HG03196 (cell line): Measurements from ENCODE around the gene GUCY1B1.
"Not testable (repeated sequence)": the region's sequence is repeated elsewhere in the genome, so short reads cannot be mapped to it uniquely, and the experiment has no call there.

Experiments
- ATAC-seq: cut with Tn5 transposase; IDR thresholded peaks from one replicate; pipeline ENCODE4 v1.9.1; 2021; ENCODE audit not compliant: unreplicated experiment

Gene GUCY1B1

DNA sequence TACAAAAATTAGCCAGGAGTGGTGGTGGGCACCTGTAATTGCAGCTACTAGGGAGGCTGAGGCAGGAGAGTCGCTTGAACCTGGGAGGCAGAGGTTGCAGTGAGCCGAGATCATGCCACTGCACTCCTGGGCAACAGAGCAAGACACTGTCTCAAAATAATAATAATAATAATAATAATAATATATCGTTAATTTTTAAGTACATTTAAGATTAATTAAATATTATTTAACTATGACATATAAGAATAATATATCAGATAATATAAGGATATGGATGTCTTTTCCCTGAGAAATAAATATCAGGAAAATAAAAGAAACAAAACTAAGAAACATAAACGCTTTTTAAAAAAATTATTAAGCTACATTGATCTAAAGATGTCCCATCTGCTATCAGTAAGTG, 38.8 kb downstream of the GUCY1B1 start:
- ATAC-seq = not testable (repeated sequence)

DNA sequence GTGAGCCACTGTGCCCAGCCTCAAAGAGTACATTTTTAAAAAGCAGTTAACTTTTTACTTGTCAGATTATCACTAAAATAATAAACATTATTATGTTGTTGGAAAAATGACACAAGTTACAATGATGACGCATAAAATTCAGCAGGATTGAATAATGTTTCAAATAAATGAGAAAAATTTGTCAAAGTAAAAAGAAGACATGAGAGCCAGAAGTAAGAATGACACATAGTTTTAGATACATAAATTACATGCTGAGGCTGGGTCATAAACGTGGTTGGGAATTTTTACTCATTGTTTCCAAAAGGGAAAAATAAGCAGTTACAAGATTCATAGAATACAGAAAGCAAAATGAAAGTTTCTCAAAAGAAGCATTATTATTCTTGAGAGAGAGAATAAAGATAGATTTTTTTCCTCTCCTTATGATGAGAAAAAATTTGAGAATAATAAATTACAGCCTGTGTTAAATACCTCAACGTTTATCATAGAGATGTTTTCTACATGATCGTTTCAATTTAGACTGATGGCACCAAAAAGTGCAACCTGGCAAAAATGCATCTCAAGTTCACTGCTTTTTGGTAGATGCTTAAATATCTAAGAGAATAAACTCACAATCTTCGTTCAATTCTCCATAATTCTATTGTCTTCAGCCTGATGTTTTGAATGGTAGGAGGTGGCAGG, 40.4 kb downstream of the GUCY1B1 start:
- ATAC-seq = no peak

DNA sequence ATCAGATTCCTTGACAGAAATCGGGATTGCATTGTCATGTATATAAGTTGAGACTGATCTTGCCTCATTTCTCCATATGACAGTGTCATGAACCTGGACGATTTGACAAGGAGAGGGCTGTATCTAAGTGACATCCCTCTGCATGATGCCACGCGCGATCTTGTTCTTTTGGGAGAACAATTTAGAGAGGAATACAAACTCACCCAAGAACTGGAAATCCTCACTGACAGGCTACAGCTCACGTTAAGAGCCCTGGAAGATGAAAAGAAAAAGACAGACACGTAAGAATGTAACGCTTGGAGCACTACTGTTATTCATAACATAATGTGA, 40.9 kb downstream of the GUCY1B1 start:
- no peak for ATAC-seq

DNA sequence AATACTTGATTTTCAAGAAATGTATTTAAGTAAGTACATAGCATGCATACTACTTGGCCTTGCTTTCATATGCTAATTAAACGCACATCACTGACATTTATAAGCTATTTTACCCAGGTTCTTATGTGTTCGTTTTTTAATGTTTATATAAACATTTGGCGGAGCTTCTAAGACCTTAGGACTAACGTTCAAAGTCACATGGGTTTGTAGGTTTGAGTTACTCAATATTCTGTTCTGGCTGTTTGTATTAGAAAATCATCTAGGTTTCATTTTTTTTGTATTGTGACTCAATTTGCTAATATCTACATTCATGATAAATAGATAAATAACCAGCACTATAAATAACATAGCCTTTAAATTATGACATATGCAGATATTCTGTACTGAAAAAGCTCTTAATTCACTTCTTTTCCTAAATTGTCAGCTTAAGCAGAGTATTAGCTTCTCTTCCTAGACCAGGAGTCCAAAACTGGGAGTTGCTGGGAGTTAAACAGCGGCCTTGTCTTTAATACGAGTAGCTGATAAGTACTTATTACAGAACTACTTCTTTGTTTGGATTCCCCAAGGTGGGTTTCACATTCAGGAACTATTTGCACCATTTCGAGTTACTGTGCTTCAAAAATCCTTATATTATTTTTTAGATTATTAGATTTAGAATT, 42.0 kb downstream of the GUCY1B1 start:
- no peak for ATAC-seq

DNA sequence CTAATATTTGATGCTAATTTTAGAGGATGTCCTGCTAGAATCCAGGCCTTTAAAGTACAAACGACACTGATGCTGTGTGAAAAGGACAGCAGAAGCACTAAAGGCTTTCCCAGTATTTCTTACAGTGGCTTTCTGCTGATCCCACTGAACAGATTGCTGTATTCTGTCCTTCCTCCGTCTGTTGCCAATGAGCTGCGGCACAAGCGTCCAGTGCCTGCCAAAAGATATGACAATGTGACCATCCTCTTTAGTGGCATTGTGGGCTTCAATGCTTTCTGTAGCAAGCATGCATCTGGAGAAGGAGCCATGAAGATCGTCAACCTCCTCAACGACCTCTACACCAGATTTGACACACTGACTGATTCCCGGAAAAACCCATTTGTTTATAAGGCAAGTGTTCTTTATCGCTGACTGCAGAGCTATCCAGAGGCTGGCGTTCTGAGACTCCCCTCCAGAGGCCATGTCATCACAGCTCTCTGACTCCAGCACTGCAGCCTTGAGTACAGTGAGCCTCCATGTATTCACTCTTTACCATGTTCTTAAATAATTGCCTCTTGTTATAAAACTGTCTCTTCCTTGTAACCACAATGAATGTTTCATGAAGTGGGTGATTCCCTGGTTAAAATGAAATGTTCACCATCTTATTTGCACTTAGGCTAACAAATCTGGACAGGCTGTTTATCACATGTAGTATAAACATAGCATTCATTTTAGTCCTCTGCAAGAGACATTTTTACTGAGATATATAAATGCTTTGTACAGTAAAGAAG, 43.6 kb downstream of the GUCY1B1 start:
- ATAC-seq = no peak

DNA sequence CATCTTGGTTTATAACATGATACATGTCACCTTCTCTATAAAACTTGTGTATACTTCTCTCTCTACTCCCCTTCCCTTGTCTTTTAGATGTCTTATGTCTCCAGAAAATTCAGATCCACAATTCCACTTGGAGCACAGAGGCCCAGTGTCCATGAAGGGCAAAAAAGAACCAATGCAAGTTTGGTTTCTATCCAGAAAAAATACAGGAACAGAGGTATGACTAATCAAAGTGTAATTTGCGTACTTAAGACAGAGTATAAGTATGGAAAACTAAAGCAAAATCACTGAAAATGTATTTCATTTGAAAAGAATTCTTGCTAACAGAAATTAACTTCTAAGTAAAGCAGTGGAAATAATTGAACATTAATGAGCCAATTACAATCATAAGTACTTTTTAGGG, 46.2 kb downstream of the GUCY1B1 start:
- no peak for ATAC-seq

DNA sequence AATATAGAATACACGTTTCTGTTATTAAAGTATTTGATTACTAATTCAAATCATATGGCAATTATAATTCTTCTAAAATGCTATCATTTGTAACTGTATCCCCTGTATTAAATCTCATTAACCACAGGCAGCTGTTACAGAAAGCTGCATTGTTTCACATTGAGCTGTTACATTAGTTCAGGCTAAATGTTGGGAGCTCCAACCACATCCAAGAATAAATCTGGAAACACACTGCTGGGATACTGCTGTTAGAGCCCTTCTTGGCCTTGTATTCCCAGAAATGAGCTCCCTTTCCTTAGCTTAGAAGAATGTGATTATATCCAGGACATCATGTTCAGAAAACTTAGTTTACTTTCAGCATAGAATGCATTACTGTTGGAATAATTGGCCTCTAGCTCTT, 48.2 kb downstream of the GUCY1B1 start:
- ATAC-seq = no peak

DNA sequence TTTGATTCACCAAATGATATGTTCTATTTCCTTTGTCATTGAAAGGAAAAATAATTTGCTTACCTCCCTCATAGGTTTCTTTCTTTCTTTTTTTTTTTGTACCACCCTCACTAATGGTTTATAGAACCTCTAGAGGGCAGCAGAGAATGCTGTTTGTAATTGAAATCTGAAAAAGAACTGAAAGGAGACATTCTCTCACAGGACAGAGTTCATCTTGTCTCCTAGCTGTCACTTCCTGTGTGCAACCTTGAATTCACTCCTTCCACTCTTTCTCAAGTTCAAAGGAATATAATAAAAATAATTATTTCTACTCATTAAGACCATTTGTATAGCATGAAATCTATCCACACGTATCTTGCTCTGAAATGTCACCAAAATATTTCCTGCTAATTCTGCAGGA, 51.0 kb downstream of the GUCY1B1 start:
- peak; percentile 97 for ATAC-seq

DNA sequence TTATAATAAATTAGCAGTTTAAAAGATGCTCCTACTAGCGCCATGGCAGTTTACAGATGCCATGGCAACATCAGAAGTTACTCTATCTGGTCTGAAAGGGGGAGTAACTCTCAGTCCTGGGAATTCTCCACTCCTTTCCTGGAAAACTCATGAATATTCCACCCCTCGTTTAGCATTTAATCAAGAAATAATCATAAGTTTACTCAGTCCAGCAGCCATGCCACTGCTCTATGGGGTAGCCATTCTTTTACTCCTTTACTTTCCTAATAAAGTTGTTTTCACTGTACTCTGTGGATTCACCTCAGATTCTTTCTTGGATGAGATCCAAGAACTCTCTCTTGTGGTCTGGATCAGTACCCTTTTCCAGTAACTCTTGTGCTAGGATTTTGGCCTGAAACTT, 52.3 kb downstream of the GUCY1B1 start:
- no peak for ATAC-seq

DNA sequence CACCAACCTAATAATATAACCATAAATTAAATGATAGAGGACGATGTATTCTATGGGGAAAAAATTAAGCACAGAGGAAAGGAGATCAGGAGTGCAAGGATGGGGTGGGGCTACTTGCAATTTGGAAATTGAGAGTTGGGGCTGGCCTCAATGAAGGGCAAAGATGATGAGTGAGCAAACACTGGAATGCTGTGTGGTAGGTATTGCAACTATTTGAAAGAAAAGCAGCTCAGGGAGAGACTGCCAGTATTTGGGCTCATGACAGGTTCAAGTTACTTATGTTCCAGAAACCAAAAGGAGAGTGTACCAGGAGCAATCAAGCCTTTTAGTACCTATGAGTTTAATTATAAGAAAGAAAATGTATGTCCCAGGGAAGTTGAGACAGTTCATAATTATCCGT, 59.8 kb downstream of the GUCY1B1 start:
- no peak for ATAC-seq

DNA sequence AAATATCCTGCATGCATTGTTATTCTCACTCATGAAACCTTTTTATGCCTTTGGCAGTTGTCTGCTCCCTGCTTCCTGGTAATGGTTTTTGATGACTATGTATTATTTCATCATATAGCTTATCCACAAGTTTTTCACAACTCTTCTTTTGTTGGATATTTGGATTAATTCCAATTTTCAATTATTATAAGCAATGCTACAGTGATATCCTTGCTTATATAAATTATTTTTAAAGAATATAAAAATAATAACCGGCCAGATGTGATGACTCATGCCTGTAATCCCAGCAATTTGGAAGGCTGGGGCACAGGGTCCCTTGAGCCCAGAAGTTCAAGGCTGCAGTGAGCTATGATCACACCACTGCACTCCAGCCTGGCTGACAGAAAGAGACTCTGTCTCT, 60.2 kb downstream of the GUCY1B1 start:
- ATAC-seq = no peak

DNA sequence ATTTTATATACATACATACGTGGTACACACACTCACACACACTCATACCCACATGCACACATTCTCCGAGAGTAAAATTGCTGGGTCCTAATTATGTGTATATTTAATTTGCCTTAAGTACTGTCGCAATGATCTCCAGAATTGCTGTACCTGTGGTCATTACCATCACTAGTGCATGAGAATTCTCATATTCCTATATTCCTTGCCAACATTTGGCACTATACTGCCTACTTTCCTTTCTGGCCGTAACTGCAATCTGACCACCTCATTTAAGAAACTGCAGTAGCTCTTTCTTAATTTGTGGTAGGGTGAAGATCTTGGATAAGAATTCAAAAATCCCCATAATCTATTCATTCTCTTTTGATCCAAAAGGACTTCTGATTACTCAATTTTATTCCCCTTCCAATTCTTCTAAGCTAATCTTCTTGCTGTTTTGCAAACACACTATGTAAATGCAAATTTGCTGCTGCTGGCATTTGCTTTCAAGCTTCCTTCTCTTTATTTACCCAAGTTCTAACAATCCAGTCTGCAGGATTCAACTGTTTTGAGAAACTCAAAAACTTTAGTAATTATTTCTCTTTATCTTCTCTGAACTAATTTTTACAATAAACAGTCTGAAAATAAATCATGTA, 62.2 kb downstream of the GUCY1B1 start:
- ATAC-seq = no peak

DNA sequence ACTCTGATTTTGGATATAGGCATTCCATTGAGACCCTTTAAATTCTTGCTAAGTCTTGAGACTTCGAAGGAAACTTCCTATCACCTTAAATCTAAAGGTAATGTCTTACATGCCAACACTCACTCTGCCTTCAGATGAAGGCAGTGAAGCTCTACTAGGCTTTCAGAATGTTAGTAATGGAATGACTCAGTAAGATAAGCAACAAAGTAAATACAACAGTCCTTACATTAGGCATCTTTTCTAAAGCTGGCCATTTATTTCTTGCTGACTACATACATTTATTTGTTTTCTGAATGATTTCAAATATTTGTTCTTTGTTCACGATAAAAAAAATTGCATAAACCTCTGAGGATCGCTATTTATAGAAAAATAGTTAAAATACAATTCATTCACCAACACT, 63.8 kb downstream of the GUCY1B1 start:
- ATAC-seq = no peak

DNA sequence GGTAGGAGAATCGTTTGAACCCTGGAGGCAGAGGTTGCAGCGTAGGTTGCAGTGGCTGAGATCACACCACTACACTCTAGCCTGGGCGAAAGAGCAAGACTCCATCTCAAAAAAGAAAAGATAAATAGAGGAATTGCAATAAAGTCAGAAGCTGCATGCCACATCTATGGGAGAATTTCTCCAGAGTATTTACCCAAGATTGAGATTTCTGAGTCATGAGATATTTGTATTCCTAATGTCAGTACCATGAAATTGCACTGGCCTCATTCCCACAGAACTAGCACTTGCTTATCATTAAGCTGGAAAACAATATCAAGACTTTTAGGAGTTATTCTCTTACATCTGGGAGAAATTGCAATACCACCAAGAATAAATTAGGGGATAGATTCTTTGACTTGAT, 69.8 kb downstream of the GUCY1B1 start:
- ATAC-seq = no peak

DNA sequence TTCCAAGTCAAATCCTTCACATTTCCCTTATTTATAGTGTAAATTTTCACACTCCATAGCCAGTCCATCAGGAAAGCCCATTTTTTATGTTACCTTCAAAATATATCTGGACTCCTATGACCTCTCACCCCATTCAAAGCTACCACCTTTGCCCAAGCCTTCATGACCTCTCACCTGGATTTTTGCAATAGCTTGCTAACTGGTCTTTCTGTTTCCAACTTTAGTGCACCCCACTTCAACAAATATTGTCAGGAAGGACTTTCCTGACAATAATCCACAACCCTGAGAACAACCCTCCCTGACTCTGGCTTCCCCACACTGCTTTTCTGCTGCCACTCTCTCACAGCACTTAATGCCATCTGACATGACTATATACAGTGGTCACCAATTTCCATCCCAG, 73.8 kb downstream of the GUCY1B1 start:
- ATAC-seq = no peak

DNA sequence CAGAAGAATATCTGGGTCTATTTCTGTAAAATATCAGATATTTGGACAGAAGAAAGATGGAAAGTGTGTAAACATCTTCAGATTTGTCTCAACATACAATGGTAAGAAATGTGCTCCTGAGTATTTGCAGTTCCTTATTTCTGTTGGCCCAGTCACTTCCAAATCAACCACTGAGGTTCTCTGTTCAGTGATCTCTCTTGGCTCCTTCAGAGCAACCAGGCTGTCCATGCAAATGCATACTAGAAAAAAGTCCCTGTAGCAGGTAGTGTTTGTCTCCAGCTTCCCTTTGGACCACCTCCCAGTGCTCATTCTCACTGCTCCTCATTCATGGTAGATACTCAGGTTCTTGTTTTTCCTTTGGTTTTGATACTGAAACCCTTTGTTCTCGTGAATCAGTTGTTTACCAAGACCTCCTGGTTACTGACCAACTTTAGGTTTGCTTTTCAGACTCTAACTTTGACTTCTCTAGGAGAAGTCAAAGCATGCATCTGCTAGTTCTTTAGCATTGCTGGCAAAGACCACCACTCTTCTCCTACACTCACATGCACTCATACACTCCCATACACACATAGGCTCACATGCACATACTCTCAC, 78.5 kb downstream of the GUCY1B1 start:
- no peak for ATAC-seq

DNA sequence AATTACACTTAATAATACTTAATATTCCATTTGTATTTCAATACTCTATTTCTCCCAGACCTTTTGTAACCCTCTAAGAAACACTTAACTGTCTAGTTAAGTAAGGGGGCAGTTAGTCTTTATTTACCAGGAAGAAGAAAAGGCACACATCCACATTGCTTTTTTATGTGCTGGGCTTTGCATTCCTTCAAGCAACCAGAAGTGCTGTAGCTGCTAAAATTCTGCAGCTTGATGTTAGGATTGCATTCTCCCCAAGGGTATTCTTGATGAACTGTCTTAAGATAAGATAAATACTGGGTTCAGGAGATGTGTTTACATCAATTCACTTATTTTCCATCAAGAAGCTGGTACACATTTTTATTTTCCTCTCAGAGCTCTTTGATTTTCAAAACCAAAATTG, 83.3 kb downstream of the GUCY1B1 start:
- ATAC-seq = no peak

DNA sequence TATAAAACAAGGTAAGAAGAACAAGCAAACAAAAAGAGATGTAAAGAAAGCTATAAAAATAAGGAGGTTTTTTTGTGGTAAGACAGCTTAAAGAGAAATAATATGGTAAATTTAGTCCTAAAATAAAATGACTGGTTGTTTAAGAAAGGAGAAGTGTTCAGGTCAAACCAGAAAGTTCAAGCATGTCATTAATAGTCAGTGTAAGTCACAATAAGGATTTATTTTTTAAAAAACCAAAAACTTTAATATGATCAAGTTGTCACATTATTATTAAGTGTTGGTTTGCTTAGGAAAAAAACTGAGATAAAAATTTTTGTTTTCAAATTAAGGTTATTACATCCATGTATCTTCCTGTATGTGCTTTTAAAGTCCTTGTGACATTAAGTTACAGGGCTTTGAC, 88.1 kb downstream of the GUCY1B1 start:
- ATAC-seq = no peak

DNA sequence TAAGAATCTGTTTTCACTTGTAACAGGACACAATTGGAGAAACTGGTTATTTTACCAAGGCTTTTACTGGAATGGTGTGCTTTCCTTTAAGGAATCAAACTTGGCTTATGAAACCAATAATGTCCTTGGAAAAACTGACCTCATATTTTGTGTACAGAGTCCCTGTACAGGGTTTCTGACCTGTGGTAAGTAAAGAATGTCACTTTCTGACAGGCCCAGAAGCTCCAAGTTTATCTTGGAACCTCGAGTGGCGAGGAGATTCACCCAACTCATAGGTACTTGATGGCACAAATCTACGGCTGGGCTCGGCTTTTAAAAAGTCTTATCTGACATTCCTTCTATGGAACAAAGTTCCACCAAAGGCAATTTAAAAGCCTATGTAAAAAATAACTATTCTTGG, 90.2 kb downstream of the GUCY1B1 start:
- ATAC-seq = no peak

DNA sequence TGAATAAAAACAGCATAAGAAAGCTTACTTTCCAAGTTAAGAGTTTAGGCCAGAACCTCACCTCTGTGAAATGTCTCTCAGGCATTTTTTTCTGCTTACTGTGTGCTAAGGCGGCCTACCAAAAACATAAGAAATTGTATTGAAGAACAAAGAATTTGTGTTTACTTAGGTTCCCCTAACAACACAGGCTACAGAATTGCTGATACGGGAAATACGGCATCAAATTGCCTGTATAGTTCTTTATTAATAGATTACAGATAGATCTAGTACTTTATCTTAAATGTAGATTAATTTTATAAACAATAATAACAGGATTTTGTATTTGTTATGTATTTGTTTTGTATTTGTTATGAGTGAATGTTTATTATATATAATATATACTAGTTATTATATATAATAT, 94.4 kb downstream of the GUCY1B1 start:
- ATAC-seq = no peak

DNA sequence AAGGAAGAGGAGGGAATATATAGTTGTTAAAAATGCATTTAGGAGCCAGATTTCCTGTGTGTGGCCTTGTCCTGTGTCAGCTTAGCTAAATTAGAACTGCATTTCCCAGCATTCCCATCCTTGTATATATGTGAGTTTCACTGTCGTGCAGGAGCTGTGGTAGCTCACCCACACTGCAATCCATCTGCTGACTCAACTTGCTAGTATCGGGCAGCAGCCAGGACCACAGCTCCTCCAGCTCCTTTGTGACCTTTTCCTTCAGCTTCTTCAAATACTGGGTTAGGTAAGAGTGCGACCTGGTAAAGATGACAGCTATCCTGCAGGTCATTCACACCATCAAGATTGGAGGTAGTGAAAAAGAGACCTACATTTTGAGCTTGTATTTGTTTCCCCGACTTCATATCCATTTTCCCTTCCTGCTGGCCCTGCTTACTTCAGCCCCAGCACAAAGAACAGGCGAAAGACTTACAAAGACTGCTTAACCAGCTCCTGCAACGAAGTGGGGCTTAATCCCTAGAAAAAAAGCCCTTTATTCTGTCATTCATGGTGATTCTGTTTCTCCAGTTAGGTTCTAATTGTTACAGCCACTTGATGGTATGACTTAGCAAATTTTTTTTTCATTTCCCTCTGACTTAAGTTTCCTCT, 95.9 kb downstream of the GUCY1B1 start:
- ATAC-seq = no peak
